ENCODE measurements around the gene GNA12.

Gene GNA12

GRCh38 chr7:2771274-2771731, 72.8 kb downstream of the GNA12 start:
- H3K36me3 ChIP-seq (ENCODE audit: control insufficient read depth in 1 of 2, insufficient read depth in 2 of 2, low read length in 2 of 2) = no peaks in the 10 kb centered on the region
- H3K4me1 ChIP-seq (ENCODE audit: control insufficient read depth in 1 of 2, insufficient read depth in 2 of 2, low read length in 2 of 2) = no peaks in the 10 kb centered on the region
- H3K9ac ChIP-seq (ENCODE audit: low read depth in 1 of 2, low read length in 2 of 2) = no peak overlapping the region
- no peak overlapping the region for H3K4me3 ChIP-seq (ENCODE audit: low read depth in 1 of 2, low read length in 2 of 2)
- H3K27ac ChIP-seq (ENCODE audit: low read depth, low read length) = no peak overlapping the region
- no peaks in the 10 kb centered on the region for H3K9me3 ChIP-seq (ENCODE audit: control insufficient read depth in 1 of 2, low read length in 2 of 2)
- H3K27me3 ChIP-seq (ENCODE audit: control insufficient read depth in 1 of 2, insufficient read depth in 2 of 2, low read length in 2 of 2) = no peaks in the 10 kb centered on the region

- no peak overlapping the region for H3K4me3 ChIP-seq (ENCODE audit: low read depth in 1 of 2, low read length in 2 of 2)
- H3K9me3 ChIP-seq (ENCODE audit: control insufficient read depth in 1 of 2, low read length in 2 of 2) = no peaks in the 10 kb centered on the region
- peaks cover 0 to 6% of the 10 kb centered on the region in 2 donors for H3K36me3 ChIP-seq (ENCODE audit: control insufficient read depth in 1 of 2, insufficient read depth in 2 of 2, low read length in 2 of 2)
- H3K27me3 ChIP-seq (ENCODE audit: control insufficient read depth in 1 of 2, insufficient read depth in 2 of 2, low read length in 2 of 2) = no peaks in the 10 kb centered on the region
- H3K9ac ChIP-seq (ENCODE audit: low read depth in 1 of 2, low read length in 2 of 2) = no peak overlapping the region
- H3K4me1 ChIP-seq (ENCODE audit: control insufficient read depth in 1 of 2, insufficient read depth in 2 of 2, low read length in 2 of 2) = peaks cover 15 to 25% of the 10 kb centered on the region in 2 donors
- no peak overlapping the region for H3K27ac ChIP-seq (ENCODE audit: low read depth, low read length)
These were observed 79.5 kb downstream of the GNA12 start for GRCh38 chr7:2764621-2765020.

- no peaks in the 10 kb centered on the region for H3K27me3 ChIP-seq (ENCODE audit: control insufficient read depth in 1 of 2, insufficient read depth in 2 of 2, low read length in 2 of 2)
- H3K4me3 ChIP-seq (ENCODE audit: low read depth in 1 of 2, low read length in 2 of 2) = no peak overlapping the region
- H3K9ac ChIP-seq (ENCODE audit: low read depth in 1 of 2, low read length in 2 of 2) = no peak overlapping the region
- peaks cover 23 to 33% of the 10 kb centered on the region in 2 donors for H3K4me1 ChIP-seq (ENCODE audit: control insufficient read depth in 1 of 2, insufficient read depth in 2 of 2, low read length in 2 of 2)
- peak overlapping the region; percentile 53 for H3K27ac ChIP-seq (ENCODE audit: low read depth, low read length)
- H3K9me3 ChIP-seq (ENCODE audit: control insufficient read depth in 1 of 2, low read length in 2 of 2) = no peaks in the 10 kb centered on the region
- peaks cover 0 to 6% of the 10 kb centered on the region in 2 donors for H3K36me3 ChIP-seq (ENCODE audit: control insufficient read depth in 1 of 2, insufficient read depth in 2 of 2, low read length in 2 of 2)
These were observed 80.5 kb downstream of the GNA12 start for GRCh38 chr7:2763597-2763996.

GRCh38 chr7:2761801-2762497, 82.2 kb downstream of the GNA12 start:
- Histone ChIP-seq H3K27ac (ENCODE audit: low read depth, low read length) (no peak overlapping the region), H3K9ac (ENCODE audit: low read depth in 1 of 2, low read length in 2 of 2) (no peak overlapping the region), H3K4me1 (ENCODE audit: control insufficient read depth in 1 of 2, insufficient read depth in 2 of 2, low read length in 2 of 2) (peaks cover 32 to 47% of the 10 kb centered on the region in 2 donors), H3K36me3 (ENCODE audit: control insufficient read depth in 1 of 2, insufficient read depth in 2 of 2, low read length in 2 of 2) (peaks cover 0 to 6% of the 10 kb centered on the region in 2 donors), H3K9me3 (ENCODE audit: control insufficient read depth in 1 of 2, low read length in 2 of 2) (no peaks in the 10 kb centered on the region), H3K27me3 (ENCODE audit: control insufficient read depth in 1 of 2, insufficient read depth in 2 of 2, low read length in 2 of 2) (no peaks in the 10 kb centered on the region), H3K4me3 (ENCODE audit: low read depth in 1 of 2, low read length in 2 of 2) (no peak overlapping the region)

- H3K36me3 ChIP-seq (ENCODE audit: control insufficient read depth in 1 of 2, insufficient read depth in 2 of 2, low read length in 2 of 2) = peaks cover 0 to 6% of the 10 kb centered on the region in 2 donors
- no peaks in the 10 kb centered on the region for H3K9me3 ChIP-seq (ENCODE audit: control insufficient read depth in 1 of 2, low read length in 2 of 2)
- peak overlapping the region in 1 of 2 donors; percentile 43 for H3K4me3 ChIP-seq (ENCODE audit: low read depth in 1 of 2, low read length in 2 of 2)
- peak overlapping the region in 1 of 2 donors; percentile 51 for H3K9ac ChIP-seq (ENCODE audit: low read depth in 1 of 2, low read length in 2 of 2)
- H3K27ac ChIP-seq (ENCODE audit: low read depth, low read length) = no peak overlapping the region
- H3K27me3 ChIP-seq (ENCODE audit: control insufficient read depth in 1 of 2, insufficient read depth in 2 of 2, low read length in 2 of 2) = no peaks in the 10 kb centered on the region
- peaks cover 32 to 47% of the 10 kb centered on the region in 2 donors for H3K4me1 ChIP-seq (ENCODE audit: control insufficient read depth in 1 of 2, insufficient read depth in 2 of 2, low read length in 2 of 2)
These were observed 82.9 kb downstream of the GNA12 start for GRCh38 chr7:2761131-2761624.

GRCh38 chr7:2760098-2760889, 83.8 kb downstream of the GNA12 start:
- Histone ChIP-seq H3K36me3 (ENCODE audit: control insufficient read depth in 1 of 2, insufficient read depth in 2 of 2, low read length in 2 of 2) (peaks cover 0 to 6% of the 10 kb centered on the region in 2 donors), H3K9me3 (ENCODE audit: control insufficient read depth in 1 of 2, low read length in 2 of 2) (no peaks in the 10 kb centered on the region), H3K4me3 (ENCODE audit: low read depth in 1 of 2, low read length in 2 of 2) (peak overlapping the region; percentile 43 to 67), H3K27me3 (ENCODE audit: control insufficient read depth in 1 of 2, insufficient read depth in 2 of 2, low read length in 2 of 2) (no peaks in the 10 kb centered on the region), H3K4me1 (ENCODE audit: control insufficient read depth in 1 of 2, insufficient read depth in 2 of 2, low read length in 2 of 2) (peaks cover 32 to 47% of the 10 kb centered on the region in 2 donors), H3K27ac (ENCODE audit: low read depth, low read length) (peak overlapping the region; percentile 66), H3K9ac (ENCODE audit: low read depth in 1 of 2, low read length in 2 of 2) (peak overlapping the region; percentile 51 to 71)

- Histone ChIP-seq H3K4me3 (ENCODE audit: low read depth in 1 of 2, low read length in 2 of 2) (peak overlapping the region; percentile 43 to 67), H3K9me3 (ENCODE audit: control insufficient read depth in 1 of 2, low read length in 2 of 2) (no peaks in the 10 kb centered on the region), H3K9ac (ENCODE audit: low read depth in 1 of 2, low read length in 2 of 2) (peak overlapping the region in 1 of 2 donors; percentile 47), H3K27ac (ENCODE audit: low read depth, low read length) (peak overlapping the region; percentile 66), H3K36me3 (ENCODE audit: control insufficient read depth in 1 of 2, insufficient read depth in 2 of 2, low read length in 2 of 2) (peaks cover 0 to 6% of the 10 kb centered on the region in 2 donors), H3K27me3 (ENCODE audit: control insufficient read depth in 1 of 2, insufficient read depth in 2 of 2, low read length in 2 of 2) (no peaks in the 10 kb centered on the region), H3K4me1 (ENCODE audit: control insufficient read depth in 1 of 2, insufficient read depth in 2 of 2, low read length in 2 of 2) (peaks cover 32 to 47% of the 10 kb centered on the region in 2 donors)
These were observed 84.4 kb downstream of the GNA12 start for GRCh38 chr7:2759736-2760097.

- peaks cover 0 to 6% of the 10 kb centered on the region in 2 donors for H3K36me3 ChIP-seq (ENCODE audit: control insufficient read depth in 1 of 2, insufficient read depth in 2 of 2, low read length in 2 of 2)
- H3K9me3 ChIP-seq (ENCODE audit: control insufficient read depth in 1 of 2, low read length in 2 of 2) = no peaks in the 10 kb centered on the region
- H3K27ac ChIP-seq (ENCODE audit: low read depth, low read length) = peak overlapping the region; percentile 82
- no peak overlapping the region for H3K4me3 ChIP-seq (ENCODE audit: low read depth in 1 of 2, low read length in 2 of 2)
- H3K4me1 ChIP-seq (ENCODE audit: control insufficient read depth in 1 of 2, insufficient read depth in 2 of 2, low read length in 2 of 2) = peaks cover 32 to 47% of the 10 kb centered on the region in 2 donors
- no peaks in the 10 kb centered on the region for H3K27me3 ChIP-seq (ENCODE audit: control insufficient read depth in 1 of 2, insufficient read depth in 2 of 2, low read length in 2 of 2)
- H3K9ac ChIP-seq (ENCODE audit: low read depth in 1 of 2, low read length in 2 of 2) = peak overlapping the region in 1 of 2 donors; percentile 47
These were observed 85.2 kb downstream of the GNA12 start for GRCh38 chr7:2758673-2759616.

- Histone ChIP-seq H3K4me3 (ENCODE audit: low read depth in 1 of 2, low read length in 2 of 2) (no peak overlapping the region), H3K27me3 (ENCODE audit: control insufficient read depth in 1 of 2, insufficient read depth in 2 of 2, low read length in 2 of 2) (no peaks in the 10 kb centered on the region), H3K36me3 (ENCODE audit: control insufficient read depth in 1 of 2, insufficient read depth in 2 of 2, low read length in 2 of 2) (peaks cover 0 to 6% of the 10 kb centered on the region in 2 donors), H3K9ac (ENCODE audit: low read depth in 1 of 2, low read length in 2 of 2) (no peak overlapping the region), H3K4me1 (ENCODE audit: control insufficient read depth in 1 of 2, insufficient read depth in 2 of 2, low read length in 2 of 2) (peaks cover 32 to 42% of the 10 kb centered on the region in 2 donors), H3K27ac (ENCODE audit: low read depth, low read length) (peak overlapping the region; percentile 82), H3K9me3 (ENCODE audit: control insufficient read depth in 1 of 2, low read length in 2 of 2) (no peaks in the 10 kb centered on the region)
These were observed 86.0 kb downstream of the GNA12 start for GRCh38 chr7:2757904-2758672.

All from duodenal mucosa (tissue), 2 donors.